Urinary bladder (tissue), 4 donors: ENCODE data around the gene UNC13D. TPM values are rescaled to one million over a fixed set of nuclear protein-coding genes. Genes with fewer than 3 reads are reported as not detected.
"Not testable (repeated sequence)": the region's sequence is repeated elsewhere in the genome, so short reads cannot be mapped to it uniquely, and the experiment has no call there.

Source experiments
- DNase-seq: peaks from one replicate; pipeline ENCODE4 v3.0.0-alpha.2; 2015; ENCODE audit errors: extremely low spot score
- H3K27ac ChIP-seq: one replicate; pipeline ENCODE4 v1.5.1; 2013; ENCODE audit warnings: low read depth, mild to moderate bottlenecking, moderate library complexity
- H3K36me3 ChIP-seq: one replicate; pipeline ENCODE4 v1.6.1; 2013; ENCODE audit warnings: mild to moderate bottlenecking, moderate library complexity; ENCODE audit not compliant: insufficient read depth
- H3K4me1 ChIP-seq: one replicate; pipeline ENCODE4 v1.6.1; 2013; ENCODE audit warnings: mild to moderate bottlenecking, moderate library complexity; ENCODE audit not compliant: insufficient read depth
- H3K4me3 ChIP-seq: one replicate; pipeline ENCODE4 v1.5.1; 2013; ENCODE audit warnings: low read depth, low read length
- WGBS: extraction: QIAGEN DNeasy Blood & Tissue Kit; methylation state at CpG from one replicate; pipeline ENCODE4 v1.1.7; 2013; 5-methylcytosine and 5-hydroxymethylcytosine counted together
- polyA plus RNA-seq: library from polyadenylated mRNA; stranded (reverse); fragments of 200-250 nt; gene quantifications from one replicate; pipeline ENCODE4 v1.2.3, GENCODE V29; 2013
- total RNA-seq: library from RNA; depleted of rRNA; stranded (reverse); fragments of >200 nt; gene quantifications from one replicate; pipeline ENCODE4 v1.2.3, GENCODE V29; 2014
- donor health status: healthy with polysubstance abuse.
- donor health status: healthy.

The UNC13D gene
- total and polyA plus RNA-seq, 2 donors: 10.6 to 13.0 TPM

GRCh38 chr17:75878174-75878998 is 34.2 kb upstream of the UNC13D start, which contains the start of gene TRIM47:
Gene TRIM47 (minus strand): TSS chr17:75878581. CDS start chr17:75878548, 33 bp downstream.
- Histone ChIP-seq H3K27ac (peak within 1 kb of the TSS; percentile 41), H3K4me1 (no peaks in the 10 kb centered on the region), H3K4me3 (peak within 1 kb of the TSS; percentile 64), H3K36me3 (no peaks in the 10 kb centered on the region)
- under 1% methylated on average over 87 of the region's 87 CpGs for WGBS
- DNase-seq: no peak

- DNase-seq: no peak
- WGBS: under 1% methylated on average over 56 of the region's 56 CpGs
- H3K4me3 ChIP-seq: peak overlapping the region; percentile 64
- peak overlapping the region; percentile 41 for H3K27ac ChIP-seq
- H3K4me1 ChIP-seq: no peaks in the 10 kb centered on the region
- no peaks in the 10 kb centered on the region for H3K36me3 ChIP-seq
Measured at GRCh38 chr17:75877752-75878173, 33.6 kb upstream of the UNC13D start.

GRCh38 chr17:75876938-75877751 is 32.9 kb upstream of the UNC13D start:
- no peaks in the 10 kb centered on the region for H3K36me3 ChIP-seq
- peak overlapping the region; percentile 76 for H3K27ac ChIP-seq
- H3K4me1 ChIP-seq: no peaks in the 10 kb centered on the region
- peak overlapping the region; percentile 64 for H3K4me3 ChIP-seq
- 4% methylated on average over 41 of the region's 41 CpGs for WGBS
- no peak for DNase-seq

GRCh38 chr17:75876190-75876937 is 32.2 kb upstream of the UNC13D start:
- H3K36me3 ChIP-seq: no peaks in the 10 kb centered on the region
- 23% methylated on average over 26 of the region's 26 CpGs for WGBS
- no peaks in the 10 kb centered on the region for H3K4me1 ChIP-seq
- no peak overlapping the region for H3K4me3 ChIP-seq
- DNase-seq: no peak
- H3K27ac ChIP-seq: peak overlapping the region; percentile 76

GRCh38 chr17:75875940-75876189 is 31.7 kb upstream of the UNC13D start:
- Histone ChIP-seq H3K4me1 (no peaks in the 10 kb centered on the region), H3K27ac (peak overlapping the region; percentile 76), H3K36me3 (no peaks in the 10 kb centered on the region), H3K4me3 (no peak overlapping the region)
- no peak for DNase-seq
- 50% methylated on average over 5 of the region's 5 CpGs for WGBS

- H3K4me1 ChIP-seq: no peaks in the 10 kb centered on the region
- H3K4me3 ChIP-seq: no peak overlapping the region
- no peaks in the 10 kb centered on the region for H3K36me3 ChIP-seq
- H3K27ac ChIP-seq: peak overlapping the region; percentile 76
- WGBS: 60% methylated on average over 18 of the region's 18 CpGs
- DNase-seq: no peak
Measured at GRCh38 chr17:75875182-75875939, 31.2 kb upstream of the UNC13D start.

- 87% methylated on average over 38 of the region's 38 CpGs for WGBS
- no peak overlapping the region for H3K27ac ChIP-seq
- H3K4me3 ChIP-seq: no peak overlapping the region
- no peaks in the 10 kb centered on the region for H3K4me1 ChIP-seq
- H3K36me3 ChIP-seq: no peaks in the 10 kb centered on the region
- DNase-seq: no peak
Measured at GRCh38 chr17:75874323-75875181, 30.3 kb upstream of the UNC13D start.

GRCh38 chr17:75873587-75874322 is 29.6 kb upstream of the UNC13D start:
- Histone ChIP-seq H3K36me3 (no peaks in the 10 kb centered on the region), H3K27ac (peak overlapping the region; percentile 12), H3K4me3 (no peak overlapping the region), H3K4me1 (no peaks in the 10 kb centered on the region)
- DNase-seq: no peak
- 50% methylated on average over 11 of the region's 11 CpGs for WGBS

- Histone ChIP-seq H3K4me1 (no peaks in the 10 kb centered on the region), H3K4me3 (no peak overlapping the region), H3K36me3 (no peaks in the 10 kb centered on the region), H3K27ac (peak overlapping the region; percentile 73)
- WGBS: 27% methylated on average over 13 of the region's 13 CpGs
- DNase-seq: no peak
Measured at GRCh38 chr17:75872434-75873351, 28.5 kb upstream of the UNC13D start.

- DNase-seq, H3K27ac ChIP-seq, H3K4me3 ChIP-seq, H3K36me3 ChIP-seq, H3K4me1 ChIP-seq: not testable (repeated sequence)
- WGBS: 47% methylated on average over 10 of the region's 10 CpGs
Measured at GRCh38 chr17:75870228-75870627, 26.0 kb upstream of the UNC13D start.
